NCI-H1417 treated with DMSO at 0.1 percent for 48 hours (cell line): ENCODE results near the gene D2HGDH.
A peak's percentile ranks its signal among the peaks of the same experiment; 100 is the strongest.

Source experiments
- DNase-seq: peaks from one replicate; lab custom pipeline; 2025; lab: John Stamatoyannopoulos, UW

D2HGDH gene

DNA sequence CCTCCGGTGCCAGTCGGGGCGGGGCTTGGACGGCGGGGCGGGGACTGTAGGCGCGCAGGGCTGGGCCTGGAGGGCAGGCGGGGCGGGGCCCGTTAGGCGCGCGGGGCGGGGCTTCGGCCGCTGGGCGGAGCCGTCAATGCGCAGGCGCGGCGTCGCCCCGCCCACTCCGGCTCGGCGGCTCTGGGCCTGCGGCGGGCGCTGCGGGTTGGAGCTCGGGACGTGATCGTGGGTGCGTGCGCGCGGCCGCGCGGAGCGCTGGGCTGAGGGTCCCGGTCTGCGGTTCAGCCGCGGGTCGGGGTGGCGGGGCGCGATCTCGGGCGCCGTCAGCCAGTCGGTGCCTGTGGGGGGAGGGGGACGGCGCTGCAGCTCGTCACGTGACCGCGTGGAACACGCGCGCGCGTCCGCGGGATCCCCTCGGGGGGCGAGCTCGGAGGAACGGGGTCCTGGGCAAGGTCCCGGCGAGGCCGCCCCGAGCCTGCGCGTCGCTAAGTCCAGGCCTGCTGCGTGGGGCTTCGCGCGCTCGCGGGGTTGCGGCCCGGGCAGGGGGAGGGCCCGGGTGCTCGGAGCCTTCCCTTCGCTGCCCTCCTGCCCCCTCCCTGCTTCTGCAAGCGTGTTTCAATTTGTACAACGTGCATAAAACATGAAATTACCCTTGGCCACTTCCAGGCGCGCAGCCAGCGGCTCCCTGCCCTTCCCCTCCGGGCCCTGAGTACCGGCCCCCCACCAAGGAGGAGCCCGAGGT, at the start of gene D2HGDH:
Gene D2HGDH (plus strand): TSS at position 164 of the 742 bp plus-strand sequence. CDS start 595 bp downstream, outside the sequence.
- DNase-seq: peak; percentile 12

DNA sequence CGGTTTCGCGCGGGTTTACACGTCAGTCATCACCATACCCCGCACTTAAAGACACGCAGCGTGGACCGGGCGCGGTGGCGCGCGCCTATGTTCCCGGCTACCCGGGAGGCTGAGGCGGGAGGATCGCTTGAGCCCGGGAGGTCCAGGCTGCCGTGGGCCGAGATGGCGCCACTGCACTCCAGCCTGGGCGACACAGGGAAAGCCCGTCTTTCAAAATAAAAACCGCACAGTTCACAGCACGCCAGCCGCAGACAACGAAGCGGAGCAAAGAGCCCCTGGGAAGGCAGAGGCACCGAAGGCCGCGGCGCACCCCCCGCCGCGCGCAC, 48.1 kb upstream of the D2HGDH start:
- DNase-seq: peak; percentile 23

DNA sequence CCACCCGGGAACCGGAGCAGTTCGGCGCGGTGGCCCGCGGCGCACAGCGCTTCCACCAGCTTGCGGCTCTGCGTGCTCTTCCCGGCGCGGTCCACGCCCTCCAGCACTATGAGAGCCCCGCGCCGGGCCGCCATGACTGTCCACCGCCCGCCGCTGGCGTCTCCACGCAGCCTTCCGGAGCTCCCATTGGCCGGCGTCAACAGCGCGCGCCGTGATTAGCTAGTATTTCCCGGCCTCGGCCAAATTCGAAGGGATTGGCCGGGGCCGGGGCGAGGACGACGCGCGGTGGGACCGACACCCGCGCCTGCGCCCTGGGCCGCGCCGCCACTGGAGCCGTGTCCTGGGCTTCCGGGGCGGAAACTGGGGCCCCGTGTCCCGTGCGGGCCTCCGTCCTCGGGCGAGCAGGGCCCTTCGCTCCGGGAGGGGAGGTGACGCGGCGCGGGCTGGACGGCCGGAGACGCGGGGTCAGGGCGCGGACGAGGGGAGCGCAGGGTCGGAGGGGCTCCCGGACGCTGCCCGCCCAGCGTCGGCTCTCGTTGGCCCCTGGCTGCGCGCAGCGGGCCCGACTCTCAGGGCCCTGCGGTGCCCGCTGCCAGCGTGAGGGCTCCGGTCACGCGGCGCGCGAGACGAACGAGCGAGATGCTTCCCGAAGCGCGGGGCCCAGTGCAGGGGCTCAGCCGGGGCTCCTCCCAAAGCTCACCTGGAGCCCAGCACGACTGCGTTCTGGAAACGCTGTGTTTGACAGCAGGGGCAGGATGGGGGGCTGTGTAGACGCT, 47.6 kb upstream of the D2HGDH start, which contains the start of gene DTYMK:
Gene DTYMK (minus strand): TSS at position 166 of the 776 bp plus-strand sequence. CDS start 32 bp downstream, at position 134.
- DNase-seq: peak; percentile 78

DNA sequence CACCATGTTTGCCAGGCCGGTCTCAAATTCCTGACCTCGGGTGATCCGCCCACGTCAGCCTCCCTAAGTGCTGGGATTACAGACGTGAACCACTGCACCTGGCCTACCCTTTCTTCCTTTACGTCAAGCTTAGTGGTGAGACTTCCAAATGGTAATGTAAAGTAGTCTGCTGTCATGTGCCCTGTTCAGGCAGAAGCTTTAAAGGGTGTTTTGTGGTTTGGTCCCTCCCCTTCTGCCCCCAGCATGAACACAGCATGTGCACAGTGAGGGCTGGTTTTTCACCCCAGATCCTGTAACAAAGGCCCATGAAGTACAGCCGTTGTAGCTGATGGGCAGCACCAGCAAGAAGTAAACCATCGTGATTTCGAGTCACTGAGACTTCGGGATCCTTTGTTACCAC, 45.1 kb upstream of the D2HGDH start:
- DNase-seq: no peak

DNA sequence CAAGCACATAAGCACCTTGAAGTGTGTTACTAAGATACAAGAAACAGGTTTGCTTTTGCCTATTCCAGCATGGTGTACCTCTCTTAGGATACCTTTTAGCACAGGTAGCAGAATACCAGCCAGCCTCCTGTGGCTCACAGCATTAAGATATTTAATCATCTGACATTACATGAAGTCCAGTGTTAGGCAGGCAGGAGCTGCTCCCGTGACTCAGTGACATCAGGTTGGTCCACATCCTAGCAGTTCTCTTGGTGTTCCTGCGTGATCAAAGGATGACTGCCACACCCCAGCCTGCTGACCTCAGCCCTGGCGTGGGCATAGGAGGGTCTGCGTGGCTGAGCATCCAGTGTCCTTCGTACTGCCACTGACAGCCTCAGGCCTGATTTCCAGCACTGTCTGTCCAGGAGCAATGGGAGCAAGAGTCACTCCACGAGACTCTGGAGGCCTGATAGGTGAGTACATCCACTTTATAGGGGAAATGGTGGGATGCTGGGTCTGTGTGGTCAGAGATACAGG, 44.2 kb upstream of the D2HGDH start:
- no peak for DNase-seq

DNA sequence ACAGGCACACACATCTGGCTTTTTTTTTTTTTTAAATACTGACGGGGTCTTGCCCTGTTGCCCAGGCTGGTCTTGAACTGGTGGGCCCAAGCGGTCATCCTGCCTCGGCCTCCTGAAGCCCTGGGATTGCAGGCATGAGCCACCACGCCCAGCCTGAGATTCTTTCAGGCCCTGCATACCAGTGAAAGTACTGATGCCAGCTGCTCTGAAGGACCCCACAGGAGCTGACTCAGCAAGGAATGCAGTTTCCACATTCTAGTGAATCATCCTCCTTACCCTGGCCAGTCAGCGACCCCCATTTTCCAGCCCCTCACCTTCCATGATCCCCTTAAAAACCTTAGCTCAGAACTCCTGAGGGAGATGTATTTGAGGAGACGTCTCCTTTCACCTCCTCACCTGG, 42.0 kb upstream of the D2HGDH start:
- DNase-seq: no peak

DNA sequence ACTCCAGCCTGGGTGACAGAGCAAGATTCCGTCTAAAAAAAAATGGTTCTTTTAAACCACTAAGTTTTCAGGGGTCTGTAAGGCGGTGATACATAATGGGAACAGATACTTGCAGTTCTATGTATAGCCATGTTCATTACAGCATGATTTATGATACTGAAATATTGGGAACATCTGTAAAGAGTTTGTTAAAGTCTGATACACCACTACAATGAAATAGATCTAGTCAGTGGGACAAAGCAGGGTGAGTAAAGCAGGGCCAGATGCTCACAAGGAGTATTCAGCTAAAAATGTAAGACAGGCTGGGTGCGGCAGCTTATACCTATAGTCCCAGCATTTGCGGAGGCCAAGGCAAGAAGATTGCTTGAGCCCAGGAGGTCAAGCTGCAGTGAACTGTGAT, 38.8 kb upstream of the D2HGDH start:
- DNase-seq: no peak

DNA sequence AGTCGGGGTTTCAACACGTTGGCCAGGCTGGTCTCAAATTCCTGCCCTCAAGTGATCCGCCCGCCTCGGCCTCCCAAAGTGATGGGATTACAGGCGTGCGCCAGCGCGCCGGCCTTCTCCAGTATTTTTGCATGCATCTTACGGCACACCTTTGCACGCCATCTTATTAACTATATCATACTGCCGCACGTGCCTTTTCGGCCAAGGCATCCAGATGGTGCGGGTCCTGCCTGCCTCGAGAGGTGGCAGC, 33.4 kb upstream of the D2HGDH start:
- DNase-seq: no peak

DNA sequence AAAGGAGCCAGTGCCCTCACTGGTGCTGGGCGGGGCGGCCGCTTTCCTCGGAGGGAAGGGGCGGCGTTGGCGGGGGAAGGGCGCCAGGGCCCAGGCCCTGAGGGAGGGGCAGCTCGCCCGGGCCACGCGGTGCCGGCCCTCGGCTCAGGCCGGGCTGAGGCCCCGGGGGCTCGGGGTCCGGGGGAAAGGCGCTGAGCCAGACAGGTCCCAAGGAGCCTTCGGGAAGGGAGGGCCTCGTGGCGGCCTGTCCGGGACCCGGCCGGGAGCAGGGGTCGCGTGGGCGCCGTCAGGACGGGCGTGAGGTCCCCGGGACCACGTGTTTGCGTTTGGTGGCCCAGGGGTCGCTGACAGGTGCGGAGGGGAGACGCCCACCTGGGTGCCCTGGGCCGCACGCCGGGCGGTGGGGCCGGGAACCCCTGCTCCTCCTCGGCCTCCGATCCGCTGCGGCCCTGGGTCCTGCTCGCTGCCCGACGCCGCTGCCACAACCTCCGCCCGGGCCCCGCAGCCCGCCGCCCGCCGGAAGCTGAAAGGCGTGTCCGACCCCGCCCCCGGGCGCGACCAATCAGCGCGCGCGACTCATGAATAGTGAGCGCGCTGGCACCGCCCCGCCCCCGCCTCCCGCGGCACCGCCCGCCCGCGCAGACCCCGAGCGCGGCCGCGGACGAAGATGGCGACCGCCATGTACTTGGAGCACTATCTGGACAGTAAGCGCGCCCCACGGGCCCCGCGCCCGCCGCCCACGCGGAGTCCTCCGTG, 32.9 kb upstream of the D2HGDH start, which contains the start of gene ING5:
Gene ING5 (plus strand): TSS at position 641 of the 756 bp plus-strand sequence. CDS start 27 bp downstream, at position 668.
- DNase-seq: peak; percentile 58

DNA sequence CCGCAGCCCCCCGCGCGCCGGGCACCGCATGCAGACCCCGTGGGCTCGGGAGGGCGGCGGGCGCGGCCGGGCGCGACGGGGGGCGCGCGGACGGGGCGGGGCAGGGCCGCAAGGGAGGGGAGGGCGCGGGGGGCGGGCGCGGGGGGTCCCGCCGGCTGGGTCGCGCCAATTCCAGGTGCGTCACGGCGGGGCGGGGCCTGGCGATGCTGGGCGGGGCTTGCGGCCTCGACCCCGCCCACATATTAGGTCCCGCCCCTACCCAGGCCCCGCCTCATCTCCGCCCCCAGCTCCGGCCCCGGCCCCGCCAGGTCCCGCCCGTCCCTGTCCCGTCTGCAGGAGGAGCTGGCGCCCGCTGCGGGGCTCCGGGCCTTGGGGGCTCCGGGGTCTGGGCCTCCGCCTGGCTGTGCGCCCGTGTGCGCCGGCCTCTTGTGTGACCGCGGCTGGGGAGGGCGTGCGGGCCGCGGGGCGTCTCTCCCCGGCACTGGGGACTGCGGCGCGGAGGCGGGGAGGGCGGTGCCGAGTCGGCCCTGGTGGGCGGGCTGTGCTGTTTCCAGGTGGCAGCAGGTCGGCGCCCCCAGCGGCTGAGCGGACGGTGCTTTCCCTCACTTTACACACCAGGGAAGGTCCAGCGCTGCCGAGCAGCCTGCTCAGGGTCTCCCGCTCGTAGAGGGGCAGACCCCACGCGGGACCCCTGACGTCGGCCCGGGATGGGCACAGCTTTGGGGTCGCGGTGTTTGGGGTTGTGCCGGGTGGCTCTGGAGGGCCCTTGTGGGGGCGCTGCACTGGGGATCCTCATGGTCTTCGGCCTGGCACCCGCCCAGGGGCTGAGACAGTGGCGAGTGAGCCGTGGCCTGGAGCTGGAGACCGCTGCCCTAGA, 32.0 kb upstream of the D2HGDH start:
- peak; percentile 7 for DNase-seq

DNA sequence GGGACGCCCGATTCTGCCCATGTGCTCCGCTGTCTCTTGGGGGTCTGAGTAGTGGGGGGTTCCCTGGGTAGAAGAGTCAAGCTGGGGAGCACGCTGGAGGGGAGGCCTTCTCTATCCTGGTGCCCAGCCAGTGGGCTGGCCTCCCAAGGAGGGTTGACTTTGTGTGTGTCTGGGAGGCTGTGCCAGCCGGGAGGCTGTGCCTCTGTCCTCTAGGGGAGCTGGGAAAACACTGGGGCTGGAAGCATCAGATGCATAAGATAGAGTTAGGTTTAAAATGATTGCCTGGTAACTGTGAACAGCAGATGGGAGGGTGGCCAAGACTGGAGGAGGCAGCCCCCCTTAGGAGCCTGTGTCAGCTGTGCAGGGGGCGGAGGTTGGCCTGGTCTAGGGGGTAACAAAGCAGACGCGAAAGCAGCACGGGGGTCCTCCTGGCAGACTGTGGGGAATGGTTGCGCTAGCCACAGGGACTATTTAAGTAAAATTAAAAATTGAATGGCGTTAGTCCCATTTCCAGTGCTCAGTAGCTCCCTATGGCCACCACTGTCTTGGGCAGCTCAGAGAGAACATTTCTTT, 31.3 kb upstream of the D2HGDH start:
- DNase-seq: no peak

DNA sequence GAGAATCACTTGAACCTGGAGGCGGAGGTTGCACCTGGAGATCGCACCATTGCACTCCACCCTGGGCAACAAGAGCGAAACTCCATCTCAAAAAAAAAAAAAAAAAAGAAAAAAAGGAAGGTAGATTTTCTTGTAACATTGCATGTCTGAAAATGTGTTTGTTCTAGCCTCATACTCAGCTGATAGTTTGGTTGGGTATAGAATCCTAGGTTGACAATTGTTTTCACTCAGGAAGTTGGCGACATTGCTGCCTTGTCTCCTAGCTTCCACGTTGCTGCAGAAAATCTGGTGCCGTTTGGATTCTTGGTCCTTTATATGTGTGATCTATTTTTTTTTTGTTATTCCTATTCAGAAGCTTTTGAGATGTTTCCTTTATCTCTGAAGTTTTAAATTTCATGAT, 27.9 kb upstream of the D2HGDH start:
- DNase-seq: no peak

DNA sequence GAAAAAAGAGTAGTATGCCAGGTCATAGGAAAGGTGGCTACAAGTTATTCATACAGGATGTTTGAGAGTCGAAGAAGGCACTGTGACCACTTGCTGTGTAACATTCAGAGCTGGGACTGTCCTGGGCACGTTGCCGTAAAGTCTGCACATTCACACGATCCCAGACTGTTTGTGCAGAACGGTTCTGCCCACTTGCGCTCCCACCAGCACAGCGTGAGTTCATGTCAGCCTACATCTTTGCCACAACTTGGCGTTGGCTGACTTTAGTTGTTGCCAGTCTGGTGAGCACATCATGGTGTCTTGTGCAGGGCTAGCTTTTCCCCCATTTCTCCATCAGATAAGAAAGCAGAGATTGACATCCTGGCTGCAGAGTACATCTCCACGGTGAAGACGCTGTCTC, 25.6 kb upstream of the D2HGDH start:
- no peak for DNase-seq

DNA sequence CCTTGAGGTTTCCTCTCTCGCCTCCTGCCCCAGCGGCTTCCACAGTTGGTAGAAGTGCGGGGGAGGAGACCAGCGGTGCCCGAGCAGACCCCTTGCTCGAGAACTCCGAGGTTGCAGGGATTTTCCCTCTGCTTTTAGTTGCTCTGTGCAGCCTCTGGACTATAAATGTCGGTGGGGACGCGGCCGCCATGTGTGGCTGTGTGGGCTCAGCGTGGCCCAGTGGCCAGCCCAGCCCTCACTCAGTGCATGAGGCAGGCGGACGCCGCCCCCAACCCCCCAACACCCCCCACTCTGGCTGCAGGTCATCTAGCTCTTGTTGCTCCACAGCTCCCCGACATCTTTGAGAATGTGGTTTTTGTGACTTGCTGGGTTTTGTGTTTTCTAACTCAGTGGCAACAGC, 15.3 kb upstream of the D2HGDH start:
- no peak for DNase-seq

DNA sequence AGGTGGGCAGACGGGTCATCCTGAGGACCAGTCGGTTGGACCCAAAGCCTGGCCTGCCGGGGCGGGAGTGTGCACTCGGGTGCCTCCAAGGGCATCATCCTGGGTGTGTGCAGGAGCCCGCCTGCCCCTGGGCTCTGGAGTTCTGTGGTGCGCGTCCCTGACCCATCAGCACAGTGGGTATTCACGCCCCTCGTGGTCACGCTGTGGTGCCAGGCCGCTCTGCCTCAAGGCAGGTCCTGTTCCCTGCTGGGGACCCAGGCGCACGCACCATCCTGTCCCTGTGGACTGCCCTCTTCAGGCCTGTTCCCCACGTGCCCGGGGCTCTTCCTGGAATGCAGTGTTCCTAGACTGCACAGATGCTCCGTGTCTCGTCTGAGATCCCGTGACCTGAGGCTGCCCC, 14.3 kb upstream of the D2HGDH start:
- no peak for DNase-seq

DNA sequence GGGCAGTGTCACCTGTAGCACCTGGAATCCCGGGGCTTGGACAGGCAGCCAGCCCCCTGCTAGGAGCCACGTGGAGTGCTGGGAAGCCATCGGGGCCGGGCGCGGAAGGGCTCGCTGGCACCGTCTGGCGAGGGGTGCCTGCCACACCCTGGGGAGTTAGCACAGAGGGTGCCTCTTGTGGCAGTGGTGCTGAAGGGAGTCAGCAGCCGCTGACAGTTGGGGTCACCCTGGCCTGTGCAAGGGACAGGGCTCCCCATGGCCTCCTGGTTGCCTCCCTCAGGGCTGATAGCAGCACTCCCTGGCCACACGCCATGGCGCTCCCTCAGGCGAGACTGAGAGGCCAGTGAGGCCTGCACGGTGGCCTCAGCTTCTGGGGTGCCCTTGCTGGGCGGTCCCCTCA, 13.9 kb upstream of the D2HGDH start:
- no peak for DNase-seq

DNA sequence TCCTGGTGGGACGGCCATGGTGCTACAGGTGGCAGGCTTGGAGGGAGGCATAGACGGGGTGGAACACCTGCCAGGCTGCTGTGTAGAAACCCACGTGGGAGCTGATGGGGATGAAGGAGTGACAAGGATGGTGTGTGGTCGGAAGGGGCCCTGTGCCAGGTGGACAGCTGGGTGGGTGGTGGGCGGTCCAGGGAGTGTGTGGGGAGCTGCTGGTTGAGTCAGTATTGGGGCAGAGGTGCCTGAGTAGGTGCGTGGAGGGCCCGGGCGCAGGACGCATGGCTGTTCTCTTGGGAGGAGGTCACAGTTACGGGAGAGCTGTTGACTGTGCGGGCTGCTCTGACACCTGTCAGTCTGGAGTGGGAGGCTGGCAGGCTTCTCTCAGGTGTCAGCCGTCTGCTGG, 12.6 kb upstream of the D2HGDH start:
- DNase-seq: no peak

DNA sequence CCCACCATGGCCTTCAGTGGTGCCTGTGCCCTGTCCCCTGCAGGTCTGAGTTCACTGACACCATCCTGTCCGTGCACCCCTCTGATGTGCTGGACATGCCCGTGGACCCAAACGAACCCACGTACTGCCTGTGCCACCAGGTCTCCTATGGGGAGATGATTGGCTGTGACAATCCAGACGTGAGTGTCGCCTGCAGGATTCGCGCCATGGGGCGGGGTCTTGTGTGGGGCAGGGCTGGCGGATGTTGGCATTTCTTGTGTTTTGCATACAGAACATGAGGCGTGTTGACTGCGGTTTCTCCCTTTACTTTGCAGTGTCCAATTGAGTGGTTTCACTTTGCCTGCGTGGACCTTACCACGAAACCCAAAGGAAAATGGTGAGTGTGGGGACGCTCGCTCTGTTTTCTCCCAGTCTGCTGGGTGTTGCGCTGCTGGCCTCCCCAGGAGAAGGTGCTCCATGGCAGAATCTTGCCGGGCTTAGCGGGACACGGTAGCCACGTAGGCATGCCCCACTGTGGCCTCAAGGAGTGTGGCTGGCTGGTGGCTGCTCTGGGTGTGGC, 11.5 kb upstream of the D2HGDH start:
- DNase-seq: no peak

DNA sequence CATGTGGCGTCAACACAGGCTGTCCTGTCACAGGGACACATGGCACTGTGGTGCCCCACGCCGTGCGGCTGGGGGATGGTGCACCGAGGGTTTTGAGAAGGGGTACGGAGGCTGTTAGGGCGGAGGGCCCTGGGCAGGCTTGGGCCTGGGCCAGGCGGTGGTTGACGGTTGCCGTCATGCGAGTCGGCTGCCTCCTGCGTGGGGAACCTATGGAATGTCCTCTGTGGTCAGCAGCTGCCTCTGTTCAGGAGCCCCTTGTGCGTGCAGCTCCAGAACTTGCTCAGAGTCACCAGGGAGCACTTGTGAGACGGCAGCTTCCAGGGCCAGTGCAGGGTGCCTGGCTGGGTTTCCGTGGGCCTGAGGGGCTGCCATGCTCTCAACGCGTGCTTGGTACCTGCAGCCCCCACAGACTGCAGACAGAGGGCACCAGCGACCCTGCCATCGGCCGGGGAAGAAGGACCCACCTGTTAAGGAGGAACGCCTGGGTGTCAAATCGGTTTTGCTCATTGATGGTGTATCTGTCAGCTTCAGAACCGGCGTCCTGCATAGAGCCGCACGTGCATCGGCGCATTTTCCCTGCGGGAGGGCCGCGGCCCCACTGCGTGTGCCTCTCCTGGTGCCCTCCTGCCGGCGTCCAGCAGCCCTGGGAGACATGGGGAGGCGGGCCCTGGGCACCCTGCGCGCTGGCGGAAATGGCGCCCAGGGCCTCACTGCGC, 10.0 kb upstream of the D2HGDH start:
- no peak for DNase-seq
